Smooth muscle cell (in vitro differentiated cells): Measurements from ENCODE around the gene GASK1A. TPM values are rescaled to one million over a fixed set of nuclear protein-coding genes. Genes with fewer than 3 reads are reported as not detected.

Source experiments
- DNase-seq: peaks from one replicate; lab custom pipeline; 2025; ENCODE audit not compliant: unreplicated experiment; lab: John Stamatoyannopoulos, UW
- H2AFZ ChIP-seq: fragments of 200-600 bp; sonication (generic); 2 replicates; pipeline ENCODE4 v1.6.0; 2016; ENCODE audit warnings: antibody characterized with exemption, low read depth, mild to moderate bottlenecking
- H3F3A ChIP-seq: fragments of 200-600 bp; sonication (generic); 2 replicates; pipeline ENCODE4 v1.6.0; 2017; ENCODE audit warnings: antibody characterized with exemption, low read depth
- H3K27ac ChIP-seq: fragments of 200-600 bp; sonication (generic); 2 replicates; pipeline ENCODE4 v1.5.1; 2016; ENCODE audit warnings: low read depth, mild to moderate bottlenecking
- H3K27me3 ChIP-seq: fragments of 200-600 bp; sonication (generic); 2 replicates; pipeline ENCODE4 v1.6.1; 2016; ENCODE audit warnings: low read depth, mild to moderate bottlenecking
- H3K36me3 ChIP-seq: fragments of 200-600 bp; sonication (generic); 2 replicates; pipeline ENCODE4 v1.5.1; 2016; ENCODE audit warnings: low read depth
- H3K4me1 ChIP-seq: fragments of 200-600 bp; sonication (generic); 2 replicates; pipeline ENCODE4 v1.5.1; 2016; ENCODE audit warnings: low read depth
- H3K4me2 ChIP-seq: fragments of 200-600 bp; sonication (generic); 2 replicates; pipeline ENCODE4 v1.6.0; 2016; ENCODE audit warnings: mild to moderate bottlenecking
- H3K4me3 ChIP-seq: fragments of 200-600 bp; sonication (generic); 2 replicates; pipeline ENCODE4 v1.5.1; 2016; ENCODE audit warnings: mild to moderate bottlenecking
- H3K79me2 ChIP-seq: fragments of 200-600 bp; sonication (generic); 2 replicates; pipeline ENCODE4 v1.6.0; 2016; ENCODE audit warnings: low read depth, mild to moderate bottlenecking
- H3K9ac ChIP-seq: fragments of 200-600 bp; sonication (generic); 2 replicates; pipeline ENCODE4 v1.6.0; 2016; ENCODE audit warnings: low read depth
- H3K9me3 ChIP-seq: fragments of 200-600 bp; sonication (generic); replicated peaks from 2 replicates; pipeline ENCODE4 v1.5.1; 2016; ENCODE audit warnings: low read depth
- H4K20me1 ChIP-seq: fragments of 200-600 bp; sonication (generic); 2 replicates; pipeline ENCODE4 v1.6.0; 2016; ENCODE audit warnings: low read depth
- WGBS: methylation state at CpG from one replicate; pipeline ENCODE4 v1.1.7; 2016; ENCODE audit warnings: low lambda C conversion rate; 5-methylcytosine and 5-hydroxymethylcytosine counted together
- polyA plus RNA-seq: library from polyadenylated mRNA; unstranded; fragments of >200 nt; fragmentation: Nextera tagmentation; extraction: Ambion mirVana; gene quantifications from 2 replicates; pipeline ENCODE4 v1.2.1, GENCODE V29; 2016
- total RNA-seq: library from RNA; depleted of rRNA; stranded (reverse); fragments of >200 nt; gene quantifications from 2 replicates; pipeline ENCODE4 v1.2.3, GENCODE V29; 2014
- TF ChIP-seq, protein P1 (sequence below): fragments of 200-600 bp; sonication (generic); IDR thresholded peaks from 2 replicates; pipeline ENCODE4 v1.5.1; 2017; ENCODE audit warnings: borderline replicate concordance, mild to moderate bottlenecking, antibody characterized with exemption; ENCODE audit not compliant: insufficient read depth, poor library complexity, severe bottlenecking

The GASK1A gene
- total and polyA plus RNA-seq, 2 experiments from 2014 or later: 0.76 TPM; not detected in 1

DNA sequence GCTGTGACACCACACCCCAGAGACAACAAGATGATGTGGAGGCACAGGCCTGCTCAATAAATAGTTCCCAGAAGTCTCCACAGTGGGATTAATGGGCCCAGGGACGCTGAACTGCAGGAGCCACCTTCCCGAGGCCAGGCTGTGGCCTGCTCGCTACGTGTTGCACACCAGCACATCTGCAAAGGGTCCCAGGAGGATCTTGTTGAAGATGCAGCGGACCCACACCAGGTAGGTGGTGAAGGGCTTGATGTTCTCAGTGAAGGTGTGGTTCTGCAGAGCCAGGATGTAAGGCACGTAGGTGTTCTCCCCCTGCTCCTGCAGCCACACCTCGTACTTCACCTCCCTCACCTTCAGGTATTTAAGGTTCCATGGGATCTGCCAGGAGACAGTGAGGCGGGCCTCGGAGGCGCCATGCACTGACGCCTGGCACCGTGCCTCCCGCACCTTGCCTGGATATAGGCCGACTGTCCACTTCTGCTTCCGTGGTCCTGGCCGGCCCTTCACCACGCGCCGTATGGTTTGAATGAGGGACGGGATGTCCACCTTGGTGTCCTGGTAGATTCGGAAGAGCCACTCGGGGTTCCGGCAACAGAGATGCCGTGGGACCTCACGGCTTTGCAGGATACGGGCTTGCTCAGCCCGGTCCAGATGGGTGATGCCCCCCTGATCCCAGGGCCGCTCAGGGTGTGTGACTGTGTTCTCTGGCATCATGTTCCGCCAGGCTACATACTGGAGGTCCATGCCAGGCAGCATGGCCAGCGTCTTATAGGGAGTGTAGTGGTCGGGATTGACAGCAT lies 100.6 kb downstream of the GASK1A start:
- H2AFZ ChIP-seq: no peak overlapping the region
- H3K4me2 ChIP-seq: no peak overlapping the region
- no peak overlapping the region for H3K9ac ChIP-seq
- no peak overlapping the region for H3K4me3 ChIP-seq
- TF ChIP-seq, protein P1, sequence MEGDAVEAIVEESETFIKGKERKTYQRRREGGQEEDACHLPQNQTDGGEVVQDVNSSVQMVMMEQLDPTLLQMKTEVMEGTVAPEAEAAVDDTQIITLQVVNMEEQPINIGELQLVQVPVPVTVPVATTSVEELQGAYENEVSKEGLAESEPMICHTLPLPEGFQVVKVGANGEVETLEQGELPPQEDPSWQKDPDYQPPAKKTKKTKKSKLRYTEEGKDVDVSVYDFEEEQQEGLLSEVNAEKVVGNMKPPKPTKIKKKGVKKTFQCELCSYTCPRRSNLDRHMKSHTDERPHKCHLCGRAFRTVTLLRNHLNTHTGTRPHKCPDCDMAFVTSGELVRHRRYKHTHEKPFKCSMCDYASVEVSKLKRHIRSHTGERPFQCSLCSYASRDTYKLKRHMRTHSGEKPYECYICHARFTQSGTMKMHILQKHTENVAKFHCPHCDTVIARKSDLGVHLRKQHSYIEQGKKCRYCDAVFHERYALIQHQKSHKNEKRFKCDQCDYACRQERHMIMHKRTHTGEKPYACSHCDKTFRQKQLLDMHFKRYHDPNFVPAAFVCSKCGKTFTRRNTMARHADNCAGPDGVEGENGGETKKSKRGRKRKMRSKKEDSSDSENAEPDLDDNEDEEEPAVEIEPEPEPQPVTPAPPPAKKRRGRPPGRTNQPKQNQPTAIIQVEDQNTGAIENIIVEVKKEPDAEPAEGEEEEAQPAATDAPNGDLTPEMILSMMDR: no peak
- no peaks in the 10 kb centered on the region for H3K9me3 ChIP-seq
- no peak overlapping the region for H3K27ac ChIP-seq
- 97% methylated on average over 27 of the region's 31 CpGs for WGBS
- no peaks in the 10 kb centered on the region for H3K4me1 ChIP-seq
- DNase-seq: no peak
- no peaks in the 10 kb centered on the region for H3K27me3 ChIP-seq
- no peaks in the 10 kb centered on the region for H3K36me3 ChIP-seq
- no peaks in the 10 kb centered on the region for H3K79me2 ChIP-seq
- H3F3A ChIP-seq: no peaks in the 10 kb centered on the region
- H4K20me1 ChIP-seq: no peaks in the 10 kb centered on the region

DNA sequence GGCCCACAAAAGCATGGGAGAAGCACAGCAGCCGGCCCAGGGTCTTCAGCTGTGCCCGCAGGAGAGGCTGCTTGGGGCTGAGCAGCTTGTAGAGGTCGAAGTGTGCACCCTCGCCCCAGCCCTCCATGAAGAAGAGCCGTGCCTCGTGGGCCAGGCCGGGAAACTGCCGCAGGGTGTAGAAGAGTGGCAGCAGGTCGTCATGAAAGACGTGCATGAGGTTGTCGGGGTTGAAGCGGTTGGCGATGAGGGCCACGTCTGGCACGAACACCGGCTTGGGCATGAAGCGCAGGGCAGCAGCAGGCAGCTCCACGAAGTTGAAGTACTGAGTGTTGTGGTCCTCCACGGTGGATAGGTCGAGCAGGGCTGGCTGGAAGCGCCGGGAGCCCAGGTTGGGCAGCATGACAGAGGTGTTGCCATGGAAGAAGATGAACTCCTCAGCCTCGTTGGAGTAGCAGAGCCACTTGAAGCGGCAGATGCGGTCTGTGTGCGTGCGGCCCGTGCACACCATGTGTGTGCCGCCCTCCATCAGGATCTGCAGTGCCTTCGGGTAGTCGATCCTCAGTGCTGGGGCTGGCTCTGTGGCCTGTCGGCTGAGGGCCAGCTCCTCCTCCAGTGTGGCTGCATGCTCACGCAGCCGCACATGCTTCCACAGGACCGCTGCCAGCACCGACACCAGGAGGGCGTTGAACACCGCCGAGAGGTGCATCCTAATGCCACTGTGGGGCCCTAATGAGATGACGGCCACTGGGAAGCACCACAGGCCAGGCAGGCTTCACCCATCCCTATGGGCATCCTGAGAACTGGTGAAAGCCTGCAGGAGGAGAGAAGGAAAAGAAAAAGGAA lies 101.8 kb downstream of the GASK1A start:
- H3K79me2 ChIP-seq: no peaks in the 10 kb centered on the region
- H3K9me3 ChIP-seq: no peaks in the 10 kb centered on the region
- no peaks in the 10 kb centered on the region for H3K27me3 ChIP-seq
- H2AFZ ChIP-seq: no peak overlapping the region
- no peaks in the 10 kb centered on the region for H3K4me1 ChIP-seq
- no peak for DNase-seq
- no peaks in the 10 kb centered on the region for H4K20me1 ChIP-seq
- WGBS: 97% methylated on average over 40 of the region's 40 CpGs
- no peak overlapping the region for H3K4me2 ChIP-seq
- TF ChIP-seq, protein P1: no peak
- H3F3A ChIP-seq: no peaks in the 10 kb centered on the region
- no peak overlapping the region for H3K27ac ChIP-seq
- no peaks in the 10 kb centered on the region for H3K36me3 ChIP-seq
- H3K9ac ChIP-seq: no peak overlapping the region
- H3K4me3 ChIP-seq: no peak overlapping the region

GRCh38 chr3:43081796-43082195 lies 102.7 kb downstream of the GASK1A start:
- H3K27me3 ChIP-seq: no peaks in the 10 kb centered on the region
- H3K4me2 ChIP-seq: no peak overlapping the region
- H3K4me3 ChIP-seq: no peak overlapping the region
- no peaks in the 10 kb centered on the region for H4K20me1 ChIP-seq
- no peaks in the 10 kb centered on the region for H3K4me1 ChIP-seq
- H3K27ac ChIP-seq: no peak overlapping the region
- H3K79me2 ChIP-seq: no peaks in the 10 kb centered on the region
- H3K9me3 ChIP-seq: no peaks in the 10 kb centered on the region
- WGBS: 88% methylated on average over 5 of the region's 5 CpGs
- no peak overlapping the region for H3K9ac ChIP-seq
- no peaks in the 10 kb centered on the region for H3K36me3 ChIP-seq
- no peaks in the 10 kb centered on the region for H3F3A ChIP-seq
- no peak for DNase-seq
- no peak overlapping the region for H2AFZ ChIP-seq
- TF ChIP-seq, protein P1: no peak
